ENCODE data around the gene UCK2. TPM values are rescaled to one million over a fixed set of nuclear protein-coding genes. Genes with fewer than 3 reads are reported as not detected.

Gene UCK2
- total and polyA plus RNA-seq, 11 donors = 4.5 to 53.7 (median 13.9) TPM

DNA sequence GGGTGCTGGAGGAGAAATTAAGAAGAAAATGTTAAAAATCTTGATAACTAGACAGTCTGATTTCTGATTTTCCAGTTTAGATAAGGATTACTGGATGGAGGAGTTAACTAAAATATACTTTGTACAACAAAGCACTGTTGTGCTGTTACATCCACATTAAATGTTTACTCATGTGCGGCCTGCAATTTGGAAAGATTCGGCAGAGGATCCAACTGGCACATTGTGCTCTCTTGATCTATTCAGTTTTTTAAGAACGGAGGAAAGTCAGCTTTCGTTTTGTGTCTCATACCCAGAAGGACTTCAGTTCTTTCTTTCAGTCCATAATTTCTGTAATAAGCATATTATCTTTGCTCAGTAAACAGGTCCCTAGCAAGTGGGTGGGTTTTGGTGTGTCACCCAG is 52.5 kb downstream of the UCK2 start:
- H3K27me3 ChIP-seq = no peaks in the 10 kb centered on the region
- H3K27ac ChIP-seq = no peak overlapping the region
- no peak overlapping the region for H3K4me3 ChIP-seq
- TF ChIP-seq, protein P1, sequence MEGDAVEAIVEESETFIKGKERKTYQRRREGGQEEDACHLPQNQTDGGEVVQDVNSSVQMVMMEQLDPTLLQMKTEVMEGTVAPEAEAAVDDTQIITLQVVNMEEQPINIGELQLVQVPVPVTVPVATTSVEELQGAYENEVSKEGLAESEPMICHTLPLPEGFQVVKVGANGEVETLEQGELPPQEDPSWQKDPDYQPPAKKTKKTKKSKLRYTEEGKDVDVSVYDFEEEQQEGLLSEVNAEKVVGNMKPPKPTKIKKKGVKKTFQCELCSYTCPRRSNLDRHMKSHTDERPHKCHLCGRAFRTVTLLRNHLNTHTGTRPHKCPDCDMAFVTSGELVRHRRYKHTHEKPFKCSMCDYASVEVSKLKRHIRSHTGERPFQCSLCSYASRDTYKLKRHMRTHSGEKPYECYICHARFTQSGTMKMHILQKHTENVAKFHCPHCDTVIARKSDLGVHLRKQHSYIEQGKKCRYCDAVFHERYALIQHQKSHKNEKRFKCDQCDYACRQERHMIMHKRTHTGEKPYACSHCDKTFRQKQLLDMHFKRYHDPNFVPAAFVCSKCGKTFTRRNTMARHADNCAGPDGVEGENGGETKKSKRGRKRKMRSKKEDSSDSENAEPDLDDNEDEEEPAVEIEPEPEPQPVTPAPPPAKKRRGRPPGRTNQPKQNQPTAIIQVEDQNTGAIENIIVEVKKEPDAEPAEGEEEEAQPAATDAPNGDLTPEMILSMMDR (IDR thresholded peaks at IDR 0.05) = no peak
- TF ChIP-seq POLR2A (IDR thresholded peaks at IDR 0.05) = no peak
- H3K36me3 ChIP-seq = no peaks in the 10 kb centered on the region
- peaks cover 0 to 8% (median 0%) of the 10 kb centered on the region in 12 donors for H3K9me3 ChIP-seq
- no peak for ATAC-seq
- H3K4me1 ChIP-seq = peaks cover 0 to 28% (median 12%) of the 10 kb centered on the region in 12 donors
- intact Hi-C loops (cut with DNase I) = no loop called here
- WGBS, 4 donors = 88 to 97% (median 93%) methylated on average over 4 of the region's 4 CpGs
- no peak for DNase-seq

DNA sequence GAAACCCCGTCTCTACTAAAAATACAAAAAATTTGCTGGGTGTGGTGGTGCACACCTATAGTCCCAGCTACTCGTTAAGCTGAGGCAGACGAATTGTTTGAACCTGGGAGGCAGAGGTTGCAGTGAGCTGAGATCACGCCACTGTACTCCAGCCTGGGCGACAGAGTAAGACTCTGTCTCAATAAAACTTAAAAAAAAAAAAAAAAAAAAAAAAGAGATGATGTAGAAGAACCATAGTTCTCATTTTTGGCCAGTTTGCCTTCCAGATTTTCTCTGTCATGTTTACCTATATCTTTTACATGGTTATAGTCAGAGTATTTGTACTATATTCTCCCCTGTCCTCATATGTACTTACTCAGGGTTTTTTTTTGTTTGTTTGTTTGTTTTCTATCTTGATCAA is 53.6 kb downstream of the UCK2 start:
- no peak for DNase-seq
- no peak overlapping the region for H3K27ac ChIP-seq
- 92 to 95% (median 94%) methylated on average over 5 of the region's 5 CpGs for WGBS, 4 donors
- peaks cover 0 to 8% (median 0%) of the 10 kb centered on the region in 12 donors for H3K9me3 ChIP-seq
- peaks cover 0 to 35% (median 17%) of the 10 kb centered on the region in 12 donors for H3K4me1 ChIP-seq
- no peak overlapping the region for H3K4me3 ChIP-seq
- H3K27me3 ChIP-seq = no peaks in the 10 kb centered on the region
- no peaks in the 10 kb centered on the region for H3K36me3 ChIP-seq
- ATAC-seq = no peak
- TF ChIP-seq, protein P1 (IDR thresholded peaks at IDR 0.05) = no peak
- TF ChIP-seq POLR2A (IDR thresholded peaks at IDR 0.05) = no peak
- intact Hi-C loops (cut with DNase I) = no loop called here

DNA sequence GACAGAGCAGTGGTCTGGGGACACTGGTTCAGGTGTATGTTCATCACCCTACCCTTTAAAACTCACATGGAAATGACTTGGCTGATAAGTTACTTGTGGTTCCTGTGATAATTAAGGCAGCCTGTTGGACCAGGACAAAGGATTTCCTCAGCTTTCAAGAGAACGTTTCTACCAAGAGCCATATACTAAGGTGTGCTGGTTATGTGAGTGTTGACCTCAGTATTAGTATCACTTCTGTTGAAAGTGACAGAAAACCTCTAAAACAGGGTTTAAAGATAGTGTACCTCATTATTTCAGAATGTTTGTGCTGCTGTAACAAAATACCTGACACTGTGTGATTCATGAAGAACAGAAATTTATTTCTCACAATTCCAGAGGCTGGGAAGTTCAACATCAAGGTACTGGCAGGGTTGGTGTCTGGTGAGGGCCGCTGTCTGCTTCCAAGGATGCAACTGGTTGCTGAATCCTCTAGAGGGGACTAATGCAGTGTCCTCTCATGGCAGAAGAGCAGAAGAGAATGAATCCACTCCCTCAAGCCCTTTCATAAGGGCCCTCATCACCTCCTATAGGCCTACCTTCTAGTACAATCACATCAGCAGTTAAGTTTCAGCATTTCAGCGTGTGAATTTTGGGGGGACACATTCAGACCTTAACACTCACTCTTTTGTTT is 54.9 kb downstream of the UCK2 start:
- Histone ChIP-seq H3K4me1 (peaks cover 0 to 35% (median 17%) of the 10 kb centered on the region in 12 donors), H3K27ac (no peak overlapping the region), H3K36me3 (no peaks in the 10 kb centered on the region), H3K27me3 (no peaks in the 10 kb centered on the region), H3K4me3 (no peak overlapping the region), H3K9me3 (peaks cover 0 to 7% (median 0%) of the 10 kb centered on the region in 12 donors)
- ATAC-seq (no peak), DNase-seq (no peak)
- WGBS, 4 donors = 75 to 87% (median 83%) methylated on average over 3 of the region's 3 CpGs
- intact Hi-C loops (cut with DNase I) = no loop called here
- TF ChIP-seq POLR2A (IDR thresholded peaks at IDR 0.05) = no peak
- TF ChIP-seq, protein P1 (IDR thresholded peaks at IDR 0.05) = no peak

DNA sequence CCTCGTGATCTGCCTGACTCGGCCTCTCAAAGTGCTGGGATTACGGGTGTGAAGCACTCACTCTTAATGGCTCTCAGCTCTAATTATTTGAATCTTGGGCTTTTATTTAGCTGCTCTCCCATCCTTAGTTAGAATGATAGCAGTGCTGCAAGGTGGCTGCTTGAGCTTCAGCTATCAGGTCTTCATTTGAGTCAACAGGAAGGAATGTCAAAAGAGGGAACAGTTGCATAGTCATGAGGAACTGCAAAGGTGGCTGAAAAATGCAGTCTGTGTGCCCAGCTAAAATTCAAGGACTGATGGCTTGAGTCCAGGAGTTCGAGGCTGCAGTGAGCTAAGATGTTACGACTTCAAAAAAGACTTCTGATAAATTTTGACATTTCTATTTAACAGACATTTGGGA is 55.6 kb downstream of the UCK2 start:
- no peaks in the 10 kb centered on the region for H3K36me3 ChIP-seq
- intact Hi-C loops (cut with DNase I) = no loop called here
- DNase-seq (no peak), ATAC-seq (no peak)
- no peak overlapping the region for H3K4me3 ChIP-seq
- H3K4me1 ChIP-seq = peaks cover 0 to 35% (median 17%) of the 10 kb centered on the region in 12 donors
- WGBS, 4 donors = 74 to 82% (median 79%) methylated on average over 5 of the region's 5 CpGs
- TF ChIP-seq, protein P1 (IDR thresholded peaks at IDR 0.05) = no peak
- TF ChIP-seq POLR2A (IDR thresholded peaks at IDR 0.05) = no peak
- H3K9me3 ChIP-seq = no peaks in the 10 kb centered on the region
- H3K27ac ChIP-seq = no peak overlapping the region
- no peaks in the 10 kb centered on the region for H3K27me3 ChIP-seq

All from heart left ventricle (tissue), 16 donors.